ENCODE results near the gene UBIAD1.

- TF ChIP-seq POLR2A (IDR thresholded peaks at IDR 0.05) (no peak), POLR2AphosphoS5 (IDR thresholded peaks at IDR 0.05) (no peak)
- TF ChIP-seq, protein P1, sequence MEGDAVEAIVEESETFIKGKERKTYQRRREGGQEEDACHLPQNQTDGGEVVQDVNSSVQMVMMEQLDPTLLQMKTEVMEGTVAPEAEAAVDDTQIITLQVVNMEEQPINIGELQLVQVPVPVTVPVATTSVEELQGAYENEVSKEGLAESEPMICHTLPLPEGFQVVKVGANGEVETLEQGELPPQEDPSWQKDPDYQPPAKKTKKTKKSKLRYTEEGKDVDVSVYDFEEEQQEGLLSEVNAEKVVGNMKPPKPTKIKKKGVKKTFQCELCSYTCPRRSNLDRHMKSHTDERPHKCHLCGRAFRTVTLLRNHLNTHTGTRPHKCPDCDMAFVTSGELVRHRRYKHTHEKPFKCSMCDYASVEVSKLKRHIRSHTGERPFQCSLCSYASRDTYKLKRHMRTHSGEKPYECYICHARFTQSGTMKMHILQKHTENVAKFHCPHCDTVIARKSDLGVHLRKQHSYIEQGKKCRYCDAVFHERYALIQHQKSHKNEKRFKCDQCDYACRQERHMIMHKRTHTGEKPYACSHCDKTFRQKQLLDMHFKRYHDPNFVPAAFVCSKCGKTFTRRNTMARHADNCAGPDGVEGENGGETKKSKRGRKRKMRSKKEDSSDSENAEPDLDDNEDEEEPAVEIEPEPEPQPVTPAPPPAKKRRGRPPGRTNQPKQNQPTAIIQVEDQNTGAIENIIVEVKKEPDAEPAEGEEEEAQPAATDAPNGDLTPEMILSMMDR (IDR thresholded peaks at IDR 0.05): no peak
Observed at GRCh38 chr1:11252538-11252937, 20.5 kb upstream of the UBIAD1 start.
